Endothelial cell of hepatic sinusoid (primary cell): ENCODE measurements around the gene HSPA12A.
"Not testable (repeated sequence)": the region's sequence is repeated elsewhere in the genome, so short reads cannot be mapped to it uniquely, and the experiment has no call there.

Source experiments
- in situ Hi-C: cut with HindIII; loops from 2 replicates; pipeline ENCODE4 v1.10.0; 2017; ENCODE audit warnings: low sequenced_read_pairs

HSPA12A gene

DNA sequence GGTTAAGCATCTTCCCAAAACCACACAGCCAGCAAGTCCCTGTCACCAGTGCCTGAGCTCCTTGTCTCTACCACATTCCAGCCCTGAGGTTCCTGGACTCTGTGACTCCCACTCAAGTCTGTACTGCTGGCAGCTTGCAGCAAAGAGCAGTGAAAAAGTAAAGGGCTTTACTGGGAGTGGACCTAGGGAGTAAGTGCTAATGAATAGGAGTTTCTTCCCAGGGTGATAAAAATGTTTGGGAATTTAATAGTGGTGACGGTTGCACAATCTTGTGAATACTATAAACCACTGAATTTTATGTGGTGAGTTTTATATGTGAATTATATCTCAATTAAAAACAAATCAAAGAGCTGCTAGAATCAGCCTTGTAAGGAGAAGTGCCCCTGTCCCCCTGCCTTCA lies 22.6 kb downstream of the HSPA12A start:
- in situ Hi-C loops, result no loop called here

DNA sequence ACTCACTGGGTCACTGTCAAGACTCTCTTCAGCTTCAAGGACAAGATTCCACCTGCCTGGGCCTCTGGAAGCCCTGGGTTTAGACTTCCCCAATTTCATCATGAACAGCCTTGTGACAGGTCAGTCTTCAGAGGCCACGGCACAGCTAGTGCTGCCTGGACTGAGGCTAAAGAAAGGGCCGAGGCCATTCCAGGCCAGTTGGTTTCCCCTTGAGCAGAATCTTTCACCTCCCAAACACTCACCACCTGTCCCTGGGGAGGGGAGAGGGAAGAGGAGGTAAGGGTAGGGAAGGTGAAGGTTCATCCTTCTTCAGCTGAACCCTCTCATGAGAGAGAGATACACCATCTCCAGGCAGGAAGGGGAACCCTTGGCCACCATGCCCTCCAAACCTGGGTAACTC lies 24.3 kb downstream of the HSPA12A start:
- in situ Hi-C loops, result no loop called here

DNA sequence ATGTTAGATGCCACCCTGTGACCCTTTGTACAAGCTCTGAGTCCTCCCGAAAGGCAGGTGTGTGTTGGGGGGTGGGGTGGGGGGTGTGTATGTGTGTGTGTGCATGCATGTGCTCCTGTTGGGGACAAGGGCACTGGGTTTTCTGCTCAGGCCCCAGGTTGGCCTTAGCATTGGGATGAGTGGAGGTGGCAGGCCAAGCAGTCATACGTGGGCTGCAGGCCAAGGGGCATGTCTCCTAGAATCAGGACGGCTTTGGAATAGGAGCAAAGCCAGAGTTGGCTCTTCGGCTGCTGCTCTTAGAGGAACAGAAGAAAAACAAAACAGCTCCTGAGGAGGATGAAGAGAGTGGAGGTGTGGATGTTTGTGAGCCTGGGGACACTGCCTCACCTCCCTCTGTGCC lies 26.0 kb downstream of the HSPA12A start:
- in situ Hi-C loops, result no loop called here

DNA sequence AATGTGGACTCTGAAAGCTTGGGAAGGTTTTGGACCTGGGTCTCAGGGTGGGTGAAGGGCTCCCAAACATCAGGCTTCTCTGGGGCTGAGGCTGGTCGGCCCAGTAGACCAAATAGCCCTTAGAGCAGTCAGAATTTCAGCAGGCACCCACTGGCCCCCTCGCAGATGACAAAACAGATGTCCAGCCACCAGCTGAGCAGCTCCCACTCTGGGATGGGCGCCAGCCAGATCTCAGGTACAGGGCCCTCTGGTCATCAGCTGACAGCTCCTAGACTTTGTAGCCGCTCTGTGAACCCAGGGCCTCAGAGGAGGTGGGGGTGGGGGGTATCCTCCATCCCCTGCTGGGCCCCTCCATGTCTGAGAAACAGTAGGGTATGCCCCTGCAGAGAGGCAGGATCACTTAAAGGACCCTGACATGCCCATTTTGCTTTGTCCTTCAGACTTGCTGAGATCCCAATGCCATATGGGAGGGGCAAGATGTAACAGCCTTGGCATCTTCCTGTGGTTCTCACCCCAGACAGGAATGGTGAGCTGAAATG lies 26.5 kb downstream of the HSPA12A start:
- in situ Hi-C loops, result no loop called here

DNA sequence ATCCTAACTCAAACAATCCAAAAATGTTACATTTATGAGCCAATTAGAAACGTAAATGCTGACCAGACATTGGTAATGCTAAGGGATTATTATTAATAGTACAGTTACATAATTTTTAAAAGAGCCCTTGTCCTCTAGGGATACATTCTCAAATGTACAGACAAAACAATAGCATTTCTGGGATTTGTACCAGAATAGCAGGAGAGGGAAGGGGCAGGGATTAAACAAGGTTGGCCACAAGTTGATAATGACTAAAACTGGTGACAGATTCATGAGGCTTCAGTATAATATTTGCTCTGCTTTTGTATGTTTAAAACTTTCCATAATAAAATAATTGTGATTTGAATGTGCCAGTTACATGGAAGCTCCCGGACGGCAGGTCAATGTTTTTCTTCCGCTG lies 27.0 kb downstream of the HSPA12A start:
- in situ Hi-C loops, result no loop called here

DNA sequence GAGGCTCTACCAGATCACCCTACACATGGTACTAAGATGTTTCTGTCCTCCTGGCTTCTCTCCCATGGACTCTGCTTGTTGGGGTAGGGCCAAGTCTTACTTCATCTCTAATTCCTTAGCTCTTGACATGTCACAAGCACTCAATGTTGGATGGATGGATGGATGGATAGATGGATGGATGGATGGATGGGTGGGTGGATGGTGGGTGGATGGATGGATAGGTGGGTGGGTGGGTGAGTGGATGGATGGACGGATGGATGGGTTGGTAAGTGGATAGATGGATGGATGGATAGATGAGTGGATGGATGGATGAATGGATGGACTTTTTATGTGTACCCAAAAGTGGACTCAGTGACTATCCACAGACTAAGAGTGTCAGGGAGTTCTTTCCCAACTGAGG lies 28.5 kb downstream of the HSPA12A start:
- in situ Hi-C loops, result no loop called here

DNA sequence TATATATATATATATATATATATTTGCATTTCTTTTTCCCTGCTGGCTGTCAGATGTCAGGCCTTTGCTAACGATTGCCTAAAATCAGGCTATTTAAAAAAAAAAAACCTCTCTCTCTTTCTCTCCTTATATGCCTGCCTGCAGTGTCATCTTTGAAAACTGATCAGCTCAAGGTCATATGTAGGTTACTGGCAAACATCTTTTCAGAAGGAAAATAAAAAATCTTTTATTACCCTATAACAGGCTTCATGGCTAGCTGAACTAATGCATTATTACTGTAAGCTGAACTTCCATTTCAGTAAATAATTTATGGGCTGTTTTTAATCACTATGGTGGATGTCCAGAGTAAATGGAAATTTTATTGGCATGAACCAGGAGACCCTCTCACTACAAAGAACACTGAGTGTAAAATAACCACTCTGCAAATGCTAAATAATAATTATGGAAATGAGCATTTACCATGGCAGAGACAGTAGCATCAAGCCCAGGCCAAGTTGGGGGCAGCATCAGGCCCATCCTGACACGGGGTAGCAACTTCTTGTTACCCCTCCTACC lies 29.3 kb downstream of the HSPA12A start:
- in situ Hi-C loops, result no loop called here

DNA sequence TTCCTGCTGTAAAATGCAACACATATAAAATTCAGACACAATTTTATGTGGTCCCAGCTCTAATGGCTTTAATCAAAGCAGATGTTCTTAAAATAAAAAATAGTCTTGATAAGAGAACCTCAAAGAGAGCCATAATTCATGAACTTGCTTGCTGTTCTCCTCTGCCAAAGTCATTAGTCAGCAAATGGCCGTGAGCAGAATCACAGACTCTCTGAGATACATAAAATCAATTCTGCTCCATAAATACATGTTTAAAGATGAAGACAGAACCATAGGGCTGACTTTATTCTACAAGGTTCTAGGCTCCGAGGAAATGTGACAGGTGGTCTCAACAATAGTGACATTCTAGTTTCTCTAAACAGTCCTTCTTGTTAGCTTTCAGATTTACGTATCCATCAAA lies 29.8 kb downstream of the HSPA12A start:
- in situ Hi-C loops, result no loop called here

DNA sequence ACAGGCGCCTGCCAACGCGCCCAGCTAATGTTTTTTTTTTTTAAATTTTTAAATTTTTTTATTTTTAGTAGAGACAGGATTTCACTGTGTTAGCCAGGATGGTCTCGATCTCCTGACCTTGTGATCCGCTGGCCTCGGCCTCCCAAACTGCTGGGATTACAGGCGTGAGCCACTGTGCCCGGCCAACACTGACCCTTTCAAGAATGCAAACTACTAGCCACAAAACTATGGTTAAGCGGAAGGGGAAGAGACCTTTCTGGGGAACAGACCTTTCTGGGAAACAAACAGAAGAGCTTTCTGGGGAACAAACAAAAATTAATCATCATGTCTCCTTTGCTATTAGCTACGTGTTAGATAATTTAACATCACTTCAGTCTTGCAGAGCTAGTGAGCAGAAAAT lies 30.6 kb downstream of the HSPA12A start:
- in situ Hi-C loops, result not testable (repeated sequence)

DNA sequence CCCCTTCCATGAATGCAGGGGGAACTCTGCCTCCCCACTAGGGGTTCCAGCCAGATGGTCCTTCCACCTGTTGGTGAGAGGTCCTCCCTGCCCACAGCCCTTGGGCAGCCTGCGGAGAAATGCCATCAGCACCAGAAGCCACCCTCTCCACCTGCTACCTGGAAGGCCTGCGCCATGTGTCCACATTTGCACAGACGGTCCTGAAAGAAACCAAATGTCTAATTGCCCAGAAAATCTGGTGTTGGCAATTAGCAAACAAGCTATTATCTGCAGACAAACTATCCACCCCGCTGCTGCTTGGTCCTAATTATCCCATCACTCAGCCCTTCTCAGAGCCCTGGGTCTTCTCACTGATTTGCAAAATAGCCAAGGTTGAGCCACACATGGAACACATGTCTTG lies 32.3 kb downstream of the HSPA12A start:
- in situ Hi-C loops, result no loop called here

DNA sequence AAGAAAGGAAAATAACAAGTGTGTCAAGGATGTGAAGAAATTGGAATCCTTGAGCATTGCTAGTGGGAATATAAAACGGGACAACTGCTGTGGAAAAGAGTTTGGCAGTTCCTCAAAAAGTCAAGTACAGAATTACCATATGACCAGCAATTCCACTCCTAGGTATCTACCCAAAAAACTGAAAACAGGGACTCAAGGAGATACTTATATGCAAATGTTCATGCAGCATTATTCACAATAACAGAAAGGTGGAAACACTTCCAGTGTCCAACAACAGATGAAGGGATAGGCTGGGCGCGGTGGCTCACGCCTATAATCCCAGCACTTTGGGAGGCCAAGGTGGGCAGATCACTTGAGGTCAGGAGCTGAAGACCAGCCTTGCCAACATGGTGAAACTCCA lies 33.5 kb downstream of the HSPA12A start:
- in situ Hi-C loops, result no loop called here

DNA sequence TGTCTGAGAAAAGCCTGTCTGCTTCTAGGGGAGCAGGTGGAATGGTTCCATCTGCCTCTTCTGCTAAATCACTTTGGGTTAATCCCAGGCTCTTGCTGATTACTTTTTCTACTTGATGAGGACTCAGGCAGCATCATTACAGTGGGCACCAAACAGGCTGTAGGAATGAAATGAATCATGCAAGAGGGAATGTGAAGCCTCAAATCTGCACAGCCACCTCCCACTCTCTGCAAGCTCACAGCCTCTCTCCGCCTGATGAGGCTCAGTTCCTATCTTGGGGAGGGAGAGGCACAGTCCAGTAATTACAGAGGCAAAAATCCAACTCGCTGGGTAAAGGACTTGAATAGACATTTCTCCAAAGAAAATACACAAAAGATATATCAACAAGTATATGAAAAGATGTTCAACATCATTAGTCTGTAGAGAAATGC lies 34.0 kb downstream of the HSPA12A start:
- in situ Hi-C loops, result no loop called here

DNA sequence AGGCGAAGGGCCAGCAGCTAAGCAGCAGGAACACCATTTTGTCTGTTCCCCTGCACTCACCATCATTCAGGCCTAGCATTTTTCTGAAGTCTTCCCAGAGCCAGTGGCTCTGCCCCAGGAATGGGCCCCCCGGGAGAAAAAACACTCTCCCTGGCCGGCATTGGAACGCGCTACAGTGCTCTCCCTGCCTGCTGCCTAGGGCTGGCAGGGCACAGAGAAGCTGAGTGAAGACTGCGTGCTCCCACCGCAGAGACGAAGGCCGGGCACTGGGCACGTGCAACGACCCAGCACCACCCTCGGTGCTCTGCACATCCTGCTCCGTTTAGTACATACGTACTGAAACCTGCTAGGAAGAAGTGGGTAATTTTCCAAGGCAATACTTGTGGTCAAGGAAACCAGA lies 34.4 kb downstream of the HSPA12A start:
- in situ Hi-C loops, result no loop called here

DNA sequence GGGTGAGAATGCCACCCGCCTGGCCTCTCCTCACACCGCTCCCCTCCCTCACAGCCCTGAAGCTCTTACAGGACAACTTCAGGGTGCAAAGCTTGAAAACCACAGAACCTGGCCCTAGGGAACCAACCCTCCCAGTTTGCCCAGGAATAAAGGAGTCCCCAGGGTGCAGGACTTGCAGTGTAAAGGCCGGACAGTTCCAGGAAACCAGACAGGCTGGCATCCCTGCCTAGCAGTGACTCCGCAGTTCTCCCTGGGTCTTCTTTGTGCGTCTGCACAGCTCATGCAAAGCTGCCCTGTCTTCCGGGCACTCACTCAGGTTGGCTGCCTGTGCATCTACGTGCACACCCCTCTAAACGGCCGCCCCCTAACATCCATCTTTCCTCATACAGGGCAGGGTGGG lies 36.1 kb downstream of the HSPA12A start:
- in situ Hi-C loops, result no loop called here

DNA sequence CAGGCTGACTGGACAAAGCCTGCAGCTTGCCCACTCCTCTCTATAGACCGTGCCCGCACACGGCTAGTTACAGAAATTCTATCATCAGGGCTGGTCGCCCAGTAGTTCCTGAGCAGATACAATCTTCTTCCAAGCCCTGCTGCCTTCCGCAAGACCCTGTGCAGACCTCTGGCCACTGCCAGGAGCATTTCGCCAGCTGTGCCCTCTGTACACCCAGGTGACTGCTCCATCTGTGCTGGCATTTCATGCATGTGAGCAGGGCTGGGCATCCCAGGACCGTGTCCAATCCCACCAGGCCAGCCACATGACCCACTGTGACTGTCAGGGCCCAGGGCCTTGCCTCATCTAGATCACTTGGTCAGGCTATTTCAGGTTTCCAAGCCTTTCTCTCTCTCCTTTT lies 36.9 kb downstream of the HSPA12A start:
- in situ Hi-C loops, result no loop called here

DNA sequence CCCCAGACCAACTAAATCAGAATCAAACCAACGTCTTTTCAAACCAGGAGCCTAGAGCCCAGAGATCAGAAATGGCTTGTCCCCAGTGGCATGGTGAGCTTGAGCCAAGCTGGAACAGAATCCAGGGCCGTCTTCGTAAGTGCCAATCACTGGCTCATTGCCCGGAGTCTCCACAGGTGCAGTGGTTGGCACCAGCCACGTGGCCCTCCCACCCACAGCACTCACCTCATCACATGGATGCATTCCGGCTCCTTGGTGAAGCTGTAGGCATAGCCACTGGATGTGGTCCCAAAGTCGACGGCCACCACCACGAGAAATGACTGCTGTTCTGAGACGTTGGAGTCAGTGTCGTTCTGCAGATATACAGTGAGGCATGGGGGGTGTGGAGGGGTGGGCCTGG lies 37.4 kb downstream of the HSPA12A start:
- in situ Hi-C loops, result no loop called here

DNA sequence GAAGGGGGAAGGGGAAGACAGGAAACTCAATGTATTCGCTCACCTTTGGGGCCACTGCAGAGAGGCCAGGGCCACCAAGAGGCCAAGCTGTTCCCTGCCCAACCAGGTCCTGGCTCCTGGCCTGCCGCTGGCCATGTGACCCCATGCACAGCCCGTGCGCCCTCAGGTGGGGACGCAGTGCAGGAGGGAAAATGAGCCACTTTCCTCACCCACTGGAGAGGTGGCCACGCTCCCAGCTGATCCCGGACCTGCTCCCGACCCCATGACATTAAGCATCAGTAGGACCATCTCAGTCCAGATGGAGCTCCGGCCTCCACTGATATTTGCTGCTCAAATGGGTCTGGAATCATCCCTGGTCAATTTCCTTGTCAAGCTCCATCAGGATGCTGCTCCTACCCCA lies 40.2 kb downstream of the HSPA12A start:
- in situ Hi-C loops, result no loop called here

DNA sequence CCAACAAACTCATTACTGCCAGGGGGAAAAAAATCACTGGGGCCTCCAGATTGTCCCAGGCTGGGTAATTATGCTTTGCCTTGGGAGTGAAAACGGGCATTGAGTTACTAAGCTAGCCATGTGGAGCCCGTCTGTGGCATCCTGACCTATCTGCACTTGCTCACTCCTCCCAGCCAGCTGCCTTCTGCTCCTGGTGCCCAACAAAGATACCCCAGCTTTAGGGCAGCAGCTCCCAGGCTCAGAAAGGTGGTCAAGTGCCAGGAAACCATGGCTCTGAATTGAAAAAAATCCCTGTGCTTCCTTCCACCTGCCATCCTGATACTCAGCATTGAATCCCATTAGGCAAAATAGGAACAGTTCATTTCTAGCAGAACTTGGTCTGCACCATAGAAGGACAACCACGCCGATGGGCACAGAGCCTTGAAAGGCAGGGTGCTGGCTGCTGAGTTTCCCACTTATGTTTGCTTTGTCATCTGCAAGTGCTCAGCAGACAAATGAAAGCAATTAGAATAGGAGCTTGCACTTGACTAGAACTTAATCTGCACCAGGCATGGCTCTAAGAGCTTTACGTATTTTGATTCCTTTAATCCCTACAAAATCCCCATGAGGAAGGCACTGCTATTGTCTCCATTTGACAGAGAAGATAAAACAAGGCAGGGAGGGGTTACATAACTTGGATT lies 42.8 kb downstream of the HSPA12A start:
- in situ Hi-C loops, result no loop called here

DNA sequence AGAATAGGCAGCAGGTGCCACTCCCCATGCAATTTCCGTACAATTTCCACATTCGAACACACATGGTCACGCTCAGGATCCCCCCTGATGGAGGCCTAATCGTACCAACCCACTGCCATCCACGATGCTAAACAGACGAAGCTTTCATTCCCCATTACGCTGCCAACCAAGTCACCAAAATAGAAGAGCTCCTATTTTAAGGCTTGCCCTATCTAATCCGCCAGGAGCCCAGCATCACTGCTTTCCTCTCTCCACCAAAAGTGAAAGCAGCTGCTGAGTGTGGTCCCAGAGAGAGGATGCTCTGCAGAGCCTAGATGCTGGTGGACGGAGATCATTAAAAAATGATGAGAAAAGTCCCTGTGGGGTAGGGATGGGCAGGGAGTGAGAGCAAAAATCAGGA lies 43.3 kb downstream of the HSPA12A start:
- in situ Hi-C loops, result no loop called here

DNA sequence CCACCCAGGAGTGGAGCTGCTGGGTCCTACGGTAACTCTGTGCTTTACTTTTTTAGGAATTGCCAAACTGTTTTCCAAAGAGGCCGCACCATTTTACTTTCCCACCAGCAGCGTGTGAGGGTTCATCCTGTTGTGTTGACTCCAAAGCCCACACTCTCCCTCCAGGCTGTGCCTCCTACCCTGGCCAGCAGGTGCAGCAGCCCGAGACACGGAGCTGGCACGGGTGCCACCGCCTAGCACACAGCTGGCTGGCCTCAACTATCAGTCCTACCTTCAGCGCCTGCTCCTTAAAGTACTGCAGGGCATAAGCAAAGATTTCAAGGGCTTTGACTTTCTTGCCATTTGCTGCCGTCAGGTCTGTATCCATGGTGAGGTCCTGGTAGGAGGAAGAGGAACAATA lies 44.0 kb downstream of the HSPA12A start:
- in situ Hi-C loops, result no loop called here

DNA sequence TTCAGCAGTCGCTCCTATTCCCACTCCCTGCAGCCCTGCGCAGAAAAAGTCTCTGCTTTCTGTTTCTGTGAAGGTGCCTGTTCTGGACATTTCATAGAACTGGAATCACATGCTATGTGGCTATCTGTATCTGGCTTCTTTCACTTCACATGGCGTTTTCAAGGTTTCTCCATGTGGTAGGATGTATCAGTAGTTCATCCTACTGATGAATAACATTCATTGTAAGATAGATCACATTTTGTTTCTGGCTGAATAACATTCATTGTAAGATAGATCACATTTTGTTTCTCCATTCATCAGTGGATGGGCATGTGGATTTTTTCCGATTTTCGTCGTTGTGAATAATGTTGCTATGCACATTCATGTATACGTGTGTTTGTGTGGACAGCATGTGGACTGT lies 44.5 kb downstream of the HSPA12A start:
- in situ Hi-C loops, result no loop called here

DNA sequence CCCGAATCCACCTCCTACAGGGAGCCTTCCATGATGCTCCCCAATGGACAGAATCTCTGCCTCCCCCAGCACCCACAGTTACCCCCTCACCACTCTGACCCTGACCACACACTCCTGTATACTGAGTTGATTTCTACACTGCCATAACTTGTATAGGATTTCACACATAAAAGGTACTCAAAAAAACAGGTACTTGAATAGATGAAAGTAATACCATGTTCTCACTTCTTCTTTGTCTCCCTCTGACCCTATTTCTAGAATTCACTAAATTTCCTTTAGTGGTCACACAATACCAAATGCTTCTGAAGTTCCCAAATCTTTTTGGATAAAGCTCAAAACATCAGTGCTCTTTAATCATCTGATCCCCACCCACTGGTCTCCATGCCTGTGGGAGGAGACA lies 45.4 kb downstream of the HSPA12A start:
- in situ Hi-C loops, result no loop called here

DNA sequence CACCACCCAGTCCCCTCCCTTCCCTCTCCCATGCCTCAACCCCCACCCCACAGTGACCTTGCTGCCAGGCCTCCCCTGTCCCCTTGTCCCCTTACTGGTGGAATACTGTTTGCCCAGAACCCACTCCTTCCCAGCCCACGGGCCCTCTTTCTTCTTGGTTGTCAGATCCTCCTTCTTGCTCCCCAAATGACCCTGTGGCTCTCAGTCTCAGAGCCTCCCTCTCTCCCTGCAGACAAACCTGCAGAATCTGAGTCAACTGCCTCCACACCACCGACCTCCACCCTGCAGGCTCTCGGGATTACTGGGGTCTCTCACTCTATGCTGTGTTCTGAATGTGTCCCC lies 47.5 kb downstream of the HSPA12A start:
- in situ Hi-C loops, result no loop called here
